NCI-H2107 treated with DMSO at 0.1 percent for 48 hours (cell line): ENCODE results near the gene BTBD3.

Source experiments
- DNase-seq: peaks from one replicate; lab custom pipeline; 2025; ENCODE audit not compliant: unreplicated experiment; lab: John Stamatoyannopoulos, UW

The BTBD3 gene

DNA sequence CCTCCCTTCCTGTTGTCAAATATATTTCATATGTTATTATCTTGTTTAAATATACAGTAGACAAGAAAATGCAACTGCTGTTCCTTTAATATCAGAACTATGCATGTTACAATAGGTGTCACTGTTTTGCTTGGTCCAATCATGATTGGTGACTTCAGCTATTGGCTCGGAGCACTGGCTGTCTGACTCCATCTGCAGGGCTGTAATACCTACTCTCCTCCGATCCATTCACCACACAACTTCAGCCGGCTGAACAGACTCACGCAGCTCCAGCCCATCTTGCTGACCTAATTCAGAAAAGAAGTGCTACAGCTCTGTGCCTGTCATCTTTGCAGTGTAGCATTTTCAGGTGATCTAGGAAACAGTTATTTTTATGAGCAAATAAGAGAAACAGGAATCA, at the start of gene BTBD3:
Gene BTBD3, plus strand, starts transcription at position 231 of the 400 bp plus-strand sequence. CDS start 383 bp downstream, outside the sequence.
- DNase-seq: peak; percentile 85

DNA sequence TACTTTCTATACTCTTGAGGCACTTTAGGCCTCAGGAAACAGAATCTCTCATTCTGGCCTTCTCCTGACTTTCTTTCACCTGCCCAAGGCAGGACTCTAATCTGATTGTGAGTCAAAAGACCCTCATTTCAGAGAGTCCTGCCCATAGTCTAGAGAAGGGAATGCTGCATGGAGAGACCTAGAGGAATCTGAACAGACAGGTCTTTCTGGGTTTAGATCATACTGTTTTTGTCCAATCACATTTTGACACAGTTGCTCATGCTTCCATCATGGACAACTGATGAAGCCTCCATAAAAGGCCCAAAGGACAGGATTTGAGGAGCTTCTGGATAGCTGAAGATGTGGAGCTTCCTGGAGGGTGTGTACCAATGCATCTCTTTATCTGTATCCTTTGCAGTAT, 48.1 kb upstream of the BTBD3 start:
- no peak for DNase-seq

DNA sequence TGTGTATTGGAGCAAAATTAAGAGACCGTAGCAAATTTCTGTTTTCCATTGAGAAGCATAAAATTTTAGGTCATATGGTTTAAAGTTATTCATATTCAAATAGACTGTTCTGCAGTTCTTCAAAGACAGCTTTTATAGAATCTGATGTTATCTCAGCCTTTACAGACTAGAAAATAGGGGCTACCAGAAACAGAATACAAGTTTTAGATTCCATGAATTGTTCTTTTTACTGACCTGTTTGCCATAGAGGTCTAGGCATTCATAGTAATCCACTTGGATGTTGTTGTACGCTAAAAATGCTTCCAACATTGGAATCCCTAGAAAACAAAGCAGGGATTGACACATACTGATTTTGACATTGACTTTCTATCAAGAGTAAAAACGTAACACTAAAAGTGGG, 47.3 kb upstream of the BTBD3 start:
- no peak for DNase-seq

DNA sequence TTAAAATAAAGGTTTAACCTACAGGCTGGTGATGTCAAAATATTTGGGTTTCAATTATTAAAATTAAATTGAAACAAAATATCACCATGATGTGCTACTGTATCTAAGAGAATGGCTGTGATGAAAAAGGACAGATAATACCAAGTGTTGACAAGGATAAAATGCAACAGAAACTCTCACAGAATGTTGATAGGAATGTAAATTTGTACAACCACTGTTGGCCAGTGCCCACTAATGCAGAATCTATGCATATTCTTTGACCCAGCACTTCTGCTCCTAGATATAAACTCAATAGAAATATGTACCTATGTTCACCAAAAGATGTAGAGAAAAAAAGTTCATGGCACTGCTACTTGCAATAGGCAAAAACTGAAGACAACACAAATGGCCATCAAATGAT, 41.1 kb upstream of the BTBD3 start:
- DNase-seq: no peak

DNA sequence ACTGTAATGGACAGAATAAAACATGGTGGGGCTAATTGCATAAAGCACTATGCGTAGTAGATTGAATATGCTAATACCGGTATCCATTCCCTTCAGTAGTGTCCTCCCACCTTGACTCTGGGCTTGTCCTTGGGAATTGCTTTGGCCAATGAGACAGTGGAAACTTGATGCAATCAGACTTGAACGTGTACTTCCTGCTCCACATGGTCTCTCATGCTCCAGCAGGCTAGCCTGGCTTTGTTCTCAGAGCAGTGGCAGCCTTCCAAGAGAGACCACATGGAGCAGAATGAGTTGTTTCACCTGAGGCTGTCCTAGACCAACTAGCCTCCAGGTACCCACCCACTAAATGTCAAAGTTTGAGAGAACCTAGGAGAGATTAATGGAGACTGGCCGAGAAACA, 37.0 kb upstream of the BTBD3 start:
- DNase-seq: no peak

DNA sequence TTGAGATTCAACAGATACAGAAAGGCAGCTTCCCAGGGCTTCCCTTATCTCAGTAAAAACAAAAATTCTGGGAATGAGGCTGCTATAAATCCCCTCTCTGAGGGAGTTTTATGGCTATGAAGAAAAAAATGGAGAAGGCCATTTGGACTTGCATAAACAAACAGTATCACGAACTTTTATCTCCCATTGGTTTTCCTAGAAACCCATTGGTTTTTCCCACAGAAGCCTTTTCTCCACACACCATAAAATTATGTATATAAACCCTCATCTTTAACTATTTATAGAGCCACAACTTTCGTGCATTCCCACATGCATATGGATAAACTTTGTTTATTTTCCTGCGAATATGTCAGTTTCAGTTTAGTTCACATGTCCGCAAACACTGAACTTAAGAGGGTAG, 36.2 kb upstream of the BTBD3 start:
- no peak for DNase-seq

DNA sequence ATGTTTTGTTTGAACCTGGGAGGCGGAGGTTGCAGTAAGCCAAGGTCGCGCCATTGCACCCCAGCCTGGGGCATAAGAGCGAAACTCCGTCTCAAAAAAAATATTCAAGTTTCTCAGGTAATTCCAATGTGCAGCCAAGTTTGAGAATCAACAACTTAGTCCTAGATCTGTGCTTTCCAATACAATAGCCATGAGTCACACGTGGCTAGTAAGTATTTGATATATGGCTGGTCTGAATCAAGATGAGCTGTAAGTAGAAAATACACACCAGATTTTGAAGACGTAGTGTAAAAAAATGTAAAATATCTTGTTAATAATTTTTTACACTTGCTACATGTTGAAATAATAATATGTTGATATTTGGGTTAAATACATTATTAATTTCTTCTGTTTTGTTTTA, 35.0 kb upstream of the BTBD3 start:
- no peak for DNase-seq

DNA sequence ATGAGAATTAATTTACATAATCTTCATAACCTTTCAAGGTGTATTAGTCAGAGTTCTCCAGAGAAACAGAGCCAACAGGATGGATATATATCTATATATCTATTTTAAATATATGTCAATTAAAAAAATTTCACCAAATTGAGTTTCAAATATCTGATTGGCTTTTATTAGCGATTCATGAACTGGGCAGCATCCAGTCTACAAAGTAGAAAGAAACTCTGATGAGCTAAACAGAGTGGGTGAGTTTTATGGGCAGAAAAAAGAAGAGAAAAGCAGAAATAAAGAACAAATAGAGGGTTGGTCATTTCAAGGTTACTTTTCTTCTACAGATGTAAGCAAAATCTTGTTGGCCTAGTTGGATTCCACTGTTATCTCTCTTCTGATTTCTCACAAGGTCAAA, 29.0 kb upstream of the BTBD3 start:
- DNase-seq: no peak

DNA sequence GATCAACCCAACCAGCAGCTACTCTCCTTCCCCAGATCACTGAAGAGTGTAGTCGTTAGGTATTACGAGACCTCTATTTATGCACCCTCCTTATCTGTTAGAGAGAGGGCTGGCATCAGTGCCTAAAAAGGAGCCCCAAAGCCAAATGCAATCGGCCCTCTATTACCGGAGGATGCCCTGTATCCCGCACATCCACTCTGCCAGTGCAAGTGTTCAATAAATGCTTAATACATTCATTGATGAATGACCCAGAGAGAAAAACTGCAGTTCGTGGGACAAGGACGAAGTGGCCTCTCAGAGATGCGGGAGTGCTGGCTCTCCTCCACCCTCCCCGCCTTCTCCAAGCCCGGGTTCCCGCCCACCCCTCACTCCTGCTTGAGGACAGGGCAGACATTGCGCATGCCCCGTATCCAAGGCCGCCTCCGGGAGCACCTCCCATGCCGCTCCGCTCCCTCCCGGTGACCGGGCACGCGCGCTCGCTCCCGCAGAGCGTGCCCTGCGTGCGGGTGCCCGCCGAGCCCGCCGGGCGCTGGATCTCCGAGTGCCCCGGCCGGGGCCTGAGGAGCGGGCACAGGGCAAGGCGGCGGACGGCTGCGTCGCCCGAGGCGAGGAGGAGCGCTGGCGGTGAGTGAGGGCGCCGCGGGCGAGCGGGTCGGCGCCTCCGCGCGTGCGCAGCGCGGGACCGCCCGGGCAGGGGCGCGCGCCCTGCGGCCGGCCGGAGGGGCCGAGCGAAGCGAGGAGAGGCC, 27.2 kb upstream of the BTBD3 start:
- DNase-seq: peak; percentile 22

DNA sequence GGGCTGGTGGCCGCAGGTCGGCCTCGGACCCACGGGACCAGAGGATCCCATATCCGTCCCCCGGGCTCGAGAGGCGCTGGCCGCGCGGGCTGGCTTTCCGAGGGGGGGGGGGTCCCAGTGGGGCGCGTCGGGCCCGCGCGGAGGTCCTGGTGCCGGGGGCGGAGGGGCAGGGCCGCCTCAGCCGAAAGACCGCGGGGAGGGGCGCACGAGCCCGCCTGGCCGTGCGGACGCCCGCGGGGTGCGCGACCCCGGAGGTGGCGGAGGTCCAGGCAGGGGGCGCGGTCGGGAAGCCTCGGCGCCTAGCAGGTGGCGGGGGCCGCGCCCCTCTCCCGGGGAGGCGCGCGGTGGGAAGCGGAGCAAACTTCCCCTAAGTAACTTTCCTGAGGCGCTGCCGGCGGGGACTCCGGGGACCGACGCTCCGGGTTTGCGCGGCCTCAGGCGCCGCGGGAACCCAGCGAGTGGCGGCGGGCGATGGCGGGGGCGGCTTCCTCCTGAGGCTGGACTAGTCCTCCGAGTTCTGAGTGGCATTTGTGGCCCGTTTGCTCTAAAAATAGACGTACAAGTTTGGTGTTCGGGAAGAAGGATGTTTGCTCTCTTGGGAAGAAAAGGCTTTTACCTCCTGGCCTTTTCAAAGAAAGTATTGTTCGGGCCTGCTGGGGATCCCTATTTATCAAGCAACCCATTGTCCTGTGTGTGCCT, 26.5 kb upstream of the BTBD3 start:
- DNase-seq: no peak

DNA sequence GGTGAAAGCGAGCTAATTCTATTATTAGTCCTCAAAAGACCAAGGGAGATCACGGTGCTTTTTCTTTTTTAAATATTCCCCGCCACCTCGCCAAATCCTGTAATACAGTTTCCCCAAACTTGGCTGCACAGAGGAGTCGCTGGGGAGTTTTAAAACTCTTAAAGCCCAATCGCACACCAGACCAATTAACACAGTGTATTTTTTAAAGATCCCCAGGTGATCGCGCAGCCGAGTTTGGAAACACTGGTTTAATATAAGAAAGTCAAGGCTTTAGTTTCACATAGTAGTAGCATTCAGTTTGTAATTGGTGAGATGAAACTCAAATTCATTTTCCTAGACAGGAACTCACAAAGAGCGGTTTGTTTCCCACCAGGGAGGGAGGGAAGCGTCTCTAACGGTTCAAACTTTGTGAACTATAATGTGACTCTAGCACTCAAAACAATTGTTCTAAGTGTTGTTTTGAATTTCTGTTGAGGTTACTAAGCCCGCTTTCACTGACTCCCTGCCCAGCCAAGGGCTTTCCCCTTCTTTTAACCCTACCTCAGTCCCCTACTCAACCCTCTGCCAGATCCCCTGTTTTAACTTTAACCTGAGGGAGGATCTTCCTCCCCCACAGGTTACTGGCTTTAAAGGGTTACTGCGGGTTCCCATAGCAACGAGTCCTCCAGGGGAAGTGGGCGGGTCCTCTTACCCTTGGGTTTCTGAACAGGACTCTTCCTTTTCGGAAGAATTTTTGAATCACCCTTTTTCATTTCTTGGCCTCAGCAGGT, 25.7 kb upstream of the BTBD3 start:
- peak; percentile 21 for DNase-seq

DNA sequence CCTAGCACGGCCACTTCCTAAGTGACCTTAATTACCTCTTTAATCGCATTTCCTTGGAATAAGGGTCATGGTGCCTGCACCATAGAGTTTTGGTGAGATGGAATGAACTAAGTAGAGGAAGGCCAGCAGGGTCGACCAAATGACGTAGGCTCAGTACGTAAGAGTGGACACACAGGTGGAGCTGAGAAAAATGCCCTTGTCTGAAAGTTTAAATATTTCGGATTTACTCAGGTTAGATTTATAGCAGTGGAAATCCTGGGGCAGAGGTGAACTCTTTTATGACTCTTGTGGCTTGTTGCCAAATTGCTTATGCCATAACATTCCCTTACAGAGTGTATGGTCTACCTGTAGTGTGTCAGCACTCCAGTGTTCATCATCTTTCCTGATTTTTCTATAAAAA, 23.6 kb upstream of the BTBD3 start:
- DNase-seq: no peak

DNA sequence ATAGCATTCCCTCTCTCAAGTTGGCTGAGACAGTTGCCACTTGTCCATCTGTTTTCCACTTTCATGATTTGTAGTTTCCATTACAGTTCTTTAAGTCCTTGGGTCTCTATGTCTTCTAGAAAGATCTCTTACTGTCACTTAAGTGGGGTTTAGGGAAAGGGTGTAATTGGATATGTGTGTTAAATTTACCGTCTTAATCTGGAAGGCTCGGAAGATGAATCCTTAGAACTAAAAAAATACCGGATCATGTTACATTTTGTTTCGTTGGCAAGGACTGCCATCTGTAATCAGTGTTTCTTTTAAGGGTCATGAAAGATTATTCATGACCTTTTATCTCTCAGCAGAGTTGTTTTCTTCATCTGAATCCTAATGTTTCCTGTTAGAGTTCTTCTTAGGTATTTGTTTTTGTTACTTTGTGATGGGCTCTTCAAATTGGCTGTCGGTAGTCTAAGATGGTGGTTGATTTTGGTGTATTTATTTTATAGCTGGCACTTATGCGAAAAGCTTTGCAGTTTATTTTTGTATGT, 21.8 kb upstream of the BTBD3 start:
- no peak for DNase-seq

DNA sequence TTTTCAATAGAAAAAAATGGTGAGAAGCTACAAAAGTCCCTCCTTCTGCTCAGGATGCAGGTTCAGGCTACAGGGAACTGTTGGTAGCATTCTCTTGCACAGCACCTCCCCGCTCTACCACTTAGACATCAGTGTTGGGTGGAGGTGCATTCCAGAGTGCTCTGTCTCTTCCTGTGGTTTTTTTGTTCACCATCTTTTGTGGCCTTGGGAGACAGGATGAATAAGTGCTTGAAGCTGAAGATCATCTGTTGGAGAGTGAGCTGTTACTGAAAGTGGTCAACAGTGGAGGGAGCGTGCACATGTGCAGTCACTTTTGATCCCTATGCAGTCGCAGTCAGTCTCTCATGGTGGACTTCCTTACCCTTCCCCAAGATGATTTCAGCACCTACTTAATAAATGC, 16.6 kb upstream of the BTBD3 start:
- no peak for DNase-seq

DNA sequence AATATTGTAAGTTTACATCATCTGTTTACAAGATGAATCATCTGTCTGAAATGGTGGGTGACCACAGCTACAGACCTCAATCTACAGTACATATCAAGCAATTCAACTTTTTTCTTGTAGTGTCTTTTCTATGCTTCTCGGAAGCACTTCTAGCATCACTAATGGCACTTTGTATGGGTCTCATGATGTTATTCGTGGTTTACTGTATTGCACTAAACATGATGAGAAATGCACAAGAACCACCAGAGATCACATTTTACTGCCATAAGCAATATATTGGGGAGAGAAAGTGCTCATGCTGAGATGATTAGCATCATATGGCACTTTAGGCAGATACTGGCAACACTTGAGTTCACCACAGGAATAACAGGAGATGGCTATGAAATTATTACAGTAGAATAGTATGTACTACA, 15.4 kb upstream of the BTBD3 start:
- DNase-seq: no peak

DNA sequence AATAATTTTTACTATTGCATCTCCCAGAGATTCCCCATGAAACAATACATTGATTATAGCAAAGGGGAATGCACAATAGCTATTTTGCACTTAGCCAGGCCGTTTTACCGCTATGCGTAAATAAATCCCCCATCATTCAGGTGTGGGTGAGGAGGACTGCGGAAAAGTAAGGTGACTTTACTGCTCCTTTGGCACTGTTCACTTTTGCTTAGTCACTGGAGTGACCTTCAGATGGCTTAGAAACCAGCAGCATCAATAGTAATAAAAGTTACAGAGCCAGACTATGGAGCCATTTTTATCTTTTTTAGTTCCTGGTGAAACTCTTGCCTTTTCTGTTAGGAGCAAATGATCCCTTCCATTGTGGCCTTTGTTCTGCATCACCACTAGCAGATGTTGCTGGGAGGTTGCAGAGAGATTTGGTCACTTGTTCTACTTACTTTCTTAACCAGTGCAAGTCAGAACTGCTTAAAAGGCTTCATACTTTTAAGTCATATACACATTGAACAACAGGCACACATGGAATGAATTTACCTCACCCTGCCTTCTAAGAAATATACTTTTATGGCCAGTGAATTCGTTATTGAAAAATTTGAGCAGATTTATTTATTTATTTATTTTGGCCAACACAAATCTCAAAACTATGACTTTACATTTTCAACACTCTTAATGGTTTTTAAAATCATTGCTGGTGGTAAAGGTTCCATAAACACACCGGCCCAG, 12.1 kb upstream of the BTBD3 start:
- no peak for DNase-seq

DNA sequence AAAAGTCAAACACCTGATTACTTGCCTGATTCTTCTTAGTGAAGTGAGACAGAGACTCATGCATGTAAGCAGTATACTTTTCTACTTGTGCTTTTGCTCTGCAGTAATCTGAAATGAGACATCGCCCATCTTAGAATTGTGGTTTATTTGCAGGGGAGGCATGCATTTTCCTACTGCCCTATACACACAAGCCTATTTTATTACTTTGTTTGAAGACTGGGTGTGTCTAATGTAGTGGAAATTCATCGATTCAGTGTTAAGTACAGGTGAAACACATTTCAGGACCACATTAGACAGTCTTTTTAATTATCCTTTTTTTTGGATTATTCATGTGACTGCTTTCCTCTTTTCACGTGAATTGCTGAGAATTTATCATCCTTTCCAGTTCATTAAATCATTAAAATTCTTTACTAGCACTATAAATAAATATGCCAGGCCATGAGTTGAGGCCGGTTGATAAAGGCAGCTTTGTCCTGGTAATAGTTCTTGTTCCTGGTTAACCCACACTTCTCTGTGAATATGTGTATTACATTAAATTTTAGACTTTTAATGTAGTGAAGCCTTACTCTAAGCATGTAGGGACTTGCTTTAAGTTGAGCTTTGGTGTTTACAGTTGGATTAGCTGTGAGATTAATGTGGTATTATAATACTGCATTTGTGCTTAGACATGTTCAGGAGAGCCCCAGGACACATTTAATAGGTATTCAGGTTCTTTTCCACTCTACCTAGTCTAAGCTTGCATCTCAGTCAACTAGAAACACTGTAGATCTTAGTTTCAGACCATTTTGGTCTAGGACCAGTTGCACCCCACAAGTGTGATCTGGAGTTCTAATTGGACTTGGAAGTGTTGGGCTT, 10.8 kb upstream of the BTBD3 start:
- no peak for DNase-seq

DNA sequence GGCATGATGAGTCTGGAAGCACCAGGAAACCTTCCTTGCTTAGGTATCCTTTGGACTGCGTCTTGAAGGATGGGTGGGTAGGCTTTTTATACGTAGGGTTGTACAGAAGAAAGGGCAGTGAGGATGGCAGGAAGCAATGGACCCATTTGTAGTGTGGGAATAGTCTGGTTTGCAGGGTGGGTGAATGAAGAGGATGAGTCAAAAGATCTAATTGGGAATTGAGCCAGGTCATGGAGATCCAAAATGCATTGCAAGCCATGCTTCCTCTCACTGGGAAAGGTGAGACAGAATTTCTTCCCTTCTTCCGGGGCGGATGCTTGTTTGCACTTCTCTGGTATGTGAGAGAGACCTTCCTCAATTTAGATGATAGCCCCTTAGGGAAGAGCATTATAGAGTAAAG, 10.1 kb upstream of the BTBD3 start:
- no peak for DNase-seq

DNA sequence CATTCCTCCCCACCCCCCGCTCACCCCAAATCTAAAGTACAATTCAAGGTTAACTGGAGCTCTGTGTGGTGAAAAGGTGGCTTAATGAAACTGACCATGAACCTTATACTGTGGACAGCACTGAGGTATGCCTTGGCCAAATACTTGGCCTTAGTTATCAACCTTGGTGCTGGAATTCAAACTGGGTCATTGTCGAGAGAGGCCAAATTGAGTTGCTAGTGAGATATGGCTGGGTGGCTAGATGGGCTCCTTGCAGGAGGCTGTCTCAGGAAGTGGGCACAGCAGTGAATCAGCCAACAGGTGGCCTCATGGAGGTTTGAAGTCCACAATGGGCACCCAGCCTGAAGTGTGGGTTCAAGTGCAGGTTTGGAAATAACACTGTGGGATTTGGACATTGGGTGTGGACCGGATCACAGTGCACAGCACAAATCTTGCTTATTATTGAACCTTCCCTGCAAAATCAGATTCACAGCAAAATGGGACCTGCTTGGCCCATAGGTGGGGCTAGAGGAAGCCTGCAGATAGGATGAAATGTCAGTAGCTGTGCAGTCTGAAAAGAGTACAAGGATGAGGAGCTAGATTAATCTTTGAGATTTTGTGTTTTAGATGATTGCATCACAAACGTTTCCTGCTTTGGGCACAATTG, 5.6 kb upstream of the BTBD3 start:
- no peak for DNase-seq
